H9 (cell line): ENCODE results near the gene KIF21B. TPM values are rescaled to one million over a fixed set of nuclear protein-coding genes. Genes with fewer than 3 reads are reported as not detected.

Experiments used
- DNase-seq: peaks from one replicate; pipeline ENCODE4 v3.0.0-alpha.2; 2017
- H2AFZ ChIP-seq: one replicate; pipeline ENCODE4 v1.6.1; 2013; ENCODE audit warnings: mild to moderate bottlenecking, low read length, control low read depth, moderate library complexity
- H2AK5ac ChIP-seq: 2 replicates; pipeline ENCODE4 v1.6.1; 2013; ENCODE audit warnings: low read length, control low read depth, mixed read lengths; ENCODE audit not compliant: insufficient read length
- H2BK120ac ChIP-seq: one replicate; pipeline ENCODE4 v1.6.1; 2013; ENCODE audit warnings: low read depth, mild to moderate bottlenecking, low read length, control low read depth, inconsistent platforms; ENCODE audit not compliant: poor library complexity, severe bottlenecking
- H2BK12ac ChIP-seq: 2 replicates; pipeline ENCODE4 v1.6.1; 2013; ENCODE audit warnings: low read length, control low read depth, mixed read lengths, low read depth; ENCODE audit not compliant: insufficient read length
- H2BK15ac ChIP-seq: 2 replicates; pipeline ENCODE4 v1.6.1; 2013; ENCODE audit warnings: low read depth, low read length, control low read depth
- H2BK20ac ChIP-seq: one replicate; pipeline ENCODE4 v1.6.1; 2013; ENCODE audit warnings: low read depth, mild to moderate bottlenecking, low read length, control low read depth, inconsistent platforms; ENCODE audit not compliant: poor library complexity, severe bottlenecking
- H2BK5ac ChIP-seq: 2 replicates; pipeline ENCODE4 v1.6.1; 2013; ENCODE audit warnings: low read length, control low read depth, mixed read lengths; ENCODE audit not compliant: insufficient read length
- H3K14ac ChIP-seq: 2 replicates; pipeline ENCODE4 v1.6.1; 2013; ENCODE audit warnings: low read length, control low read depth; ENCODE audit not compliant: insufficient read depth
- H3K18ac ChIP-seq: 2 replicates; pipeline ENCODE4 v1.6.1; 2013; ENCODE audit warnings: low read depth, mild to moderate bottlenecking, mixed read lengths, low read length, control low read depth; ENCODE audit not compliant: insufficient read length
- H3K23ac ChIP-seq: 2 replicates; pipeline ENCODE4 v1.6.1; 2013; ENCODE audit warnings: low read length, control low read depth, mixed read lengths, low read depth; ENCODE audit not compliant: insufficient read length
- H3K23me2 ChIP-seq: 2 replicates; pipeline ENCODE4 v1.6.1; 2013; ENCODE audit warnings: low read depth, mild to moderate bottlenecking, mixed read lengths, low read length, control low read depth; ENCODE audit not compliant: insufficient read length, poor library complexity, severe bottlenecking
- H3K27ac ChIP-seq: 2 replicates; pipeline ENCODE4 v1.5.1; 2013; ENCODE audit warnings: low read length, control low read depth, mixed read lengths, low read depth; ENCODE audit not compliant: insufficient read length
- H3K27me3 ChIP-seq: 2 replicates; pipeline ENCODE4 v1.6.1; 2013; ENCODE audit warnings: low read length, control low read depth, inconsistent platforms; ENCODE audit not compliant: insufficient read depth
- H3K4ac ChIP-seq: 2 replicates; pipeline ENCODE4 v1.6.1; 2013; ENCODE audit warnings: low read depth, mild to moderate bottlenecking, control low read depth, inconsistent platforms, low read length, moderate library complexity
- H3K4me1 ChIP-seq: 2 replicates; pipeline ENCODE4 v1.6.1; 2013; ENCODE audit warnings: low read length, control low read depth, inconsistent platforms; ENCODE audit not compliant: insufficient read depth
- H3K4me2 ChIP-seq: 2 replicates; pipeline ENCODE4 v1.6.1; 2013; ENCODE audit warnings: low read length, control low read depth, mixed read lengths; ENCODE audit not compliant: insufficient read length, insufficient read depth
- H3K56ac ChIP-seq: 2 replicates; pipeline ENCODE4 v1.6.1; 2013; ENCODE audit warnings: low read depth, mild to moderate bottlenecking, mixed read lengths, low read length, control low read depth; ENCODE audit not compliant: insufficient read length
- H3K79me1 ChIP-seq: 2 replicates; pipeline ENCODE4 v1.6.1; 2013; ENCODE audit warnings: low read depth, mild to moderate bottlenecking, moderate library complexity, low read length, control low read depth, inconsistent platforms; ENCODE audit not compliant: insufficient read depth, poor library complexity, severe bottlenecking
- H3K79me2 ChIP-seq: 2 replicates; pipeline ENCODE4 v1.6.1; 2013; ENCODE audit warnings: low read length, control low read depth, inconsistent platforms; ENCODE audit not compliant: insufficient read depth
- H3K9ac ChIP-seq: 2 replicates; pipeline ENCODE4 v1.6.1; 2013; ENCODE audit warnings: low read length, control low read depth, mixed read lengths; ENCODE audit not compliant: insufficient read length; ENCODE audit errors: extremely low read depth
- H3K9me3 ChIP-seq: one replicate; pipeline ENCODE4 v1.6.1; 2013; ENCODE audit warnings: low read depth, low read length, inconsistent platforms; ENCODE audit not compliant: control insufficient read depth
- H3T11ph ChIP-seq: one replicate; pipeline ENCODE4 v1.6.1; 2013; ENCODE audit warnings: mild to moderate bottlenecking, low read length, control low read depth, inconsistent platforms
- H4K20me1 ChIP-seq: one replicate; pipeline ENCODE4 v1.6.1; 2013; ENCODE audit not compliant: control insufficient read depth, insufficient read length, insufficient read depth
- H4K5ac ChIP-seq: 2 replicates; pipeline ENCODE4 v1.6.1; 2013; ENCODE audit warnings: low read depth, mild to moderate bottlenecking, mixed read lengths, low read length, control low read depth; ENCODE audit not compliant: insufficient read length
- H4K8ac ChIP-seq: replicated peaks from 2 replicates; pipeline ENCODE4 v1.6.1; 2013; ENCODE audit warnings: low read length, control low read depth, mixed read lengths, low read depth; ENCODE audit not compliant: insufficient read length
- H4K91ac ChIP-seq: 2 replicates; pipeline ENCODE4 v1.6.1; 2013; ENCODE audit warnings: low read depth, mild to moderate bottlenecking, moderate library complexity, mixed read lengths, low read length, control low read depth; ENCODE audit not compliant: insufficient read length
- H3K27ac Mint-ChIP-seq, 3 experiments: 2 replicates in 2 of 3; 3 replicates in 1 of 3; pipeline ENCODE4 v1.8.0; 2020 to 2021; ENCODE audit warnings: mixed read lengths in 3 of 3, mild to moderate bottlenecking in 1 of 3, moderate library complexity in 1 of 3
- H3K27me3 Mint-ChIP-seq: 2 replicates; pipeline ENCODE4 v1.8.0; 2021; ENCODE audit warnings: low read depth, mild to moderate bottlenecking, moderate library complexity, mixed read lengths
- H3K36me3 Mint-ChIP-seq, 3 experiments: 2 replicates in 2 of 3; 3 replicates in 1 of 3; pipeline ENCODE4 v1.8.0; 2020 to 2021; ENCODE audit warnings: low read depth in 3 of 3, mixed read lengths in 3 of 3; ENCODE audit not compliant: insufficient read depth in 1 of 3
- H3K4me1 Mint-ChIP-seq, 2 experiments: 2 replicates each; pipeline ENCODE4 v1.8.0; 2020; ENCODE audit warnings: mixed read lengths in 2 of 2
- H3K4me3 Mint-ChIP-seq, 2 experiments: 2 replicates in 1 of 2; 3 replicates in 1 of 2; pipeline ENCODE4 v1.8.0; 2020 to 2021; ENCODE audit warnings: mild to moderate bottlenecking in 2 of 2, mixed read lengths in 2 of 2, moderate library complexity in 1 of 2
- H3K9me3 Mint-ChIP-seq, 2 experiments: 2 replicates in 1 of 2; 3 replicates in 1 of 2; pipeline ENCODE4 v1.8.0; 2020; ENCODE audit warnings: mild to moderate bottlenecking in 2 of 2, mixed read lengths in 2 of 2, moderate library complexity in 1 of 2
- CTCF ChIP-seq: fragments of 200-600 bp; sonication (generic); conservative IDR thresholded peaks from 3 replicates; pipeline ENCODE4 v1.8.0; 2021; ENCODE audit warnings: antibody characterized with exemption, mild to moderate bottlenecking
- WGBS: extraction: QIAGEN DNeasy Blood & Tissue Kit; methylation state at CpG from one replicate; pipeline ENCODE4 v1.1.7; 2013; ENCODE audit warnings: missing lambda C conversion rate, low lambda C conversion rate, mixed read lengths; ENCODE audit not compliant: insufficient read length; ENCODE audit errors: extremely low coverage; 5-methylcytosine and 5-hydroxymethylcytosine counted together
- total RNA-seq: library from RNA; stranded (reverse); gene quantifications from 2 replicates; pipeline ENCODE4 v1.2.1, GENCODE V29; 2021

Gene KIF21B
- total RNA-seq, 1 experiment from 2014 or later = 7.5 TPM

- H3K18ac ChIP-seq = no peak overlapping the region
- peaks cover 2 to 10% (median 9%) of the 10 kb centered on the region in 3 experiments; a peak in 5 of 7 replicates for H3K36me3 Mint-ChIP-seq
- no peak overlapping the region for H2BK5ac ChIP-seq
- H2BK20ac ChIP-seq = no peak overlapping the region
- H4K5ac ChIP-seq = no peak overlapping the region
- H3K27ac Mint-ChIP-seq = no peak overlapping the region
- no peak overlapping the region for H3K4me3 Mint-ChIP-seq
- H3K23me2 ChIP-seq = no peaks in the 10 kb centered on the region
- no peak overlapping the region for H3T11ph ChIP-seq
- no peak overlapping the region for H2AK5ac ChIP-seq
- no peaks in the 10 kb centered on the region for H3K79me2 ChIP-seq
- H3K4me1 Mint-ChIP-seq = peaks cover 10 to 11% of the 10 kb centered on the region in 2 experiments
- H3K4ac ChIP-seq = no peak overlapping the region
- H3K23ac ChIP-seq = no peak overlapping the region
- H3K9me3 Mint-ChIP-seq = no peaks in the 10 kb centered on the region
- no peak overlapping the region for H2BK12ac ChIP-seq
- no peaks in the 10 kb centered on the region for H3K27me3 Mint-ChIP-seq
- no peak overlapping the region for H2BK15ac ChIP-seq
- H3K9ac ChIP-seq = no peak overlapping the region
- H3K14ac ChIP-seq = no peak overlapping the region; the same call in 1 of the 2 replicates
- no peak overlapping the region for H4K8ac ChIP-seq
- no peaks in the 10 kb centered on the region for H3K27me3 ChIP-seq
- no peak for TF ChIP-seq CTCF
- WGBS = no CpG with 5 or more reads among the region's 2 CpGs
- H3K79me1 ChIP-seq = no peaks in the 10 kb centered on the region
- H4K20me1 ChIP-seq = no peaks in the 10 kb centered on the region
- H3K4me1 ChIP-seq = no peaks in the 10 kb centered on the region
- H2BK120ac ChIP-seq = no peak overlapping the region
- no peak overlapping the region for H3K4me2 ChIP-seq
- DNase-seq = no peak
- H2AFZ ChIP-seq = no peak overlapping the region
- H4K91ac ChIP-seq = no peak overlapping the region
- H3K27ac ChIP-seq = no peak overlapping the region
- H3K9me3 ChIP-seq = no peaks in the 10 kb centered on the region
- no peak overlapping the region for H3K56ac ChIP-seq
Observed at GRCh38 chr1:201006450-201006849, 17.1 kb downstream of the KIF21B start.
